GM18499 (cell line): ENCODE measurements around the gene MMP1.

Source experiments
- ATAC-seq: cut with Tn5 transposase; IDR thresholded peaks from one replicate; pipeline ENCODE4 v1.9.1; 2021; ENCODE audit warnings: moderate number of reproducible peaks; ENCODE audit not compliant: insufficient read depth, unreplicated experiment

MMP1 gene

DNA sequence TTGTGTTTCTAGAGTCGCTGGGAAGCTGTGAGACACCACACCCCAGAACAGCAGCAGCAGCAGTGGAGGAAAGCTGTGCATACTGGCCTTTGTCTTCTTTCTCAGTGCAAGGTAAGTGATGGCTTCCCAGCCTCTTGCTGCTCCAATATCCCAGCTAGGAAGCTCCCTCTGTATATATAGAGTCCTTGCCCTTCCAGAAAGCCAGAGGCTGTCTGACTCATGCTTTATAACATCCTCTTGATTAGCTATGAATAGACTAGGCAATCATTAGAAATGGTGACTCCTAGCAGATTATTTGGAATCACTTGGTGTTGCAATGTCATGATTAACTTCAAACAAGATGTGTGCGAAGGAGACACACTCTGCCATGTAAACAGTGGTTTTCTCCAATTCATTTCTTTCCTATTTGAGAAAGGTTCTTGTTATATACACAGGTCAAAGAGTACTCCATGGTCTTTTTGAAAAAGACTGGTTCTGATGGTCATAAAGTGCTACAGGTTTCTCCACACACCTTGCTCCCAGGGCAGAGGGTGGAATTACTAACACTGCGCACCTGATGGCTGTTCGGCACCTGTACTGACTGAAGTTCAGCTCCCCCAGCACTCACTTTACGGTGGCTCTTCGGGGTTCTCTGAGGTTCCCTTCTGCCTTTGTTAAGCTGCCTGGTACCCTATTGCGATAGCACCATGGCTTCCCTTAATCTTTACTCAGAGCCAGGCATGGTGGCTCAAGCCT is at the start of gene MMP1:
Gene MMP1 (minus strand): TSS at position 149 of the 735 bp plus-strand sequence. CDS start 68 bp downstream, at position 81.
- no peak for ATAC-seq

- ATAC-seq = no peak
These were observed 48.3 kb upstream of the MMP1 start for GRCh38 chr11:102846292-102846691.

GRCh38 chr11:102843489-102843888 is 45.5 kb upstream of the MMP1 start, which contains the start of gene MMP3:
TSS of gene MMP3 (minus strand) at chr11:102843609. CDS start at chr11:102843546, 63 bp downstream.
- no peak for ATAC-seq

- no peak for ATAC-seq
These were observed 45.0 kb upstream of the MMP1 start for GRCh38 chr11:102842930-102843329.

GRCh38 chr11:102840018-102840417 is 42.1 kb upstream of the MMP1 start:
- no peak for ATAC-seq

DNA sequence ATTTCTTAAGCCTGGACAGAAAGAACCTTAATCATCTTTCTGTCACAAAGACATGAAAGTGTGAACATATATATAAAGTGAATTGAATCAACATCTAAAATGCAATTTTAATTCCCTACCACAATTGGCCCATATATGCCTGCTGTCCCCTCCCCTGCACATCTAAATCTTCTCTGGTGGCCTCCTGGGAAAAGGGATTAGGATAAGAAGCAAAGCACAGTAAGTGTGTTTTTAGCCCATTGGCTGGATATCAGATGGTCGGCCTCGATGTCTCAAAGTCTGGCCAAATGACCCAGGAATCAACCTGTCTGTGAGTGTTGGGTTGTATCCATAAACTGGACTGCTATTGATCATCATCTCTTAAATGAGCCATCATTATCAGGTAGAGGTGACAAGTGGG is 39.7 kb upstream of the MMP1 start:
- no peak for ATAC-seq

DNA sequence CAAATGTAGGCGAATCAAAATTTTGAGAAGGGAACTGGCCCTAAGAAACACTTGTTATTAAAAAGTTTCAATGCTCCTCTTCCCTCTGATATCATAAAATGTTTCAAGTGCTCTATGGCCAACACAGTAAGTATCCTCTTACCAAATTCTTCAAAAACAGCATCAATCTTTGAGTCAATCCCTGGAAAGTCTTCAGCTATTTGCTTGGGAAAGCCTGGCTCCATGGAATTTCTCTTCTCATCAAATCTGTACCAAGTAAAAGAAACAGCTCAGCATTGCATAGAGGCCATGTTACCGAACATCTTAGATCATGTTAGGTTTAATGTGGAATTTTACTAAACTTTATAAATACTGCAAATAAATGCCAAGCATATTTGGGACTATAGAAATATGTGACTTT is 39.2 kb upstream of the MMP1 start:
- no peak for ATAC-seq

- ATAC-seq = no peak
These were observed 38.4 kb upstream of the MMP1 start for GRCh38 chr11:102836290-102836875.

GRCh38 chr11:102833731-102834130 is 35.8 kb upstream of the MMP1 start:
- no peak for ATAC-seq

DNA sequence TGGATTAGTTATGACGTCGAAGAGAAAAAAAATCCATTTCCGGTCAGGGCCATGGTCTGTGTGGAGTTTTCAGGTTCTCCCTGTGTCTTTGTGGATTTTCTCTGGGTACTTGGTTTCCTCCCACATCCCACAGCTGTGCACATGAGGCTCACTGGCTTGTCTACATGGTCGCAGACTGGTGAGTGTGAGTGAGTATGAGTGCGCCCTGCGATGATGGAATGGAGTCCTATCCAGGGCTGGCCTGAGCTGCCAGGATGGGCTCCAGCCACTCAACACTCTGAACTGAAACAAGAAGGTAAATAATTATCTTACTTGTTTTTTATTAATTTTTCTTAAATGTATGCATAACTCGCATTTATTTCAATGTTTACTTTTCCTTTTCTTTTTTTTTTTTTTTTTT is 34.7 kb upstream of the MMP1 start:
- no peak for ATAC-seq

DNA sequence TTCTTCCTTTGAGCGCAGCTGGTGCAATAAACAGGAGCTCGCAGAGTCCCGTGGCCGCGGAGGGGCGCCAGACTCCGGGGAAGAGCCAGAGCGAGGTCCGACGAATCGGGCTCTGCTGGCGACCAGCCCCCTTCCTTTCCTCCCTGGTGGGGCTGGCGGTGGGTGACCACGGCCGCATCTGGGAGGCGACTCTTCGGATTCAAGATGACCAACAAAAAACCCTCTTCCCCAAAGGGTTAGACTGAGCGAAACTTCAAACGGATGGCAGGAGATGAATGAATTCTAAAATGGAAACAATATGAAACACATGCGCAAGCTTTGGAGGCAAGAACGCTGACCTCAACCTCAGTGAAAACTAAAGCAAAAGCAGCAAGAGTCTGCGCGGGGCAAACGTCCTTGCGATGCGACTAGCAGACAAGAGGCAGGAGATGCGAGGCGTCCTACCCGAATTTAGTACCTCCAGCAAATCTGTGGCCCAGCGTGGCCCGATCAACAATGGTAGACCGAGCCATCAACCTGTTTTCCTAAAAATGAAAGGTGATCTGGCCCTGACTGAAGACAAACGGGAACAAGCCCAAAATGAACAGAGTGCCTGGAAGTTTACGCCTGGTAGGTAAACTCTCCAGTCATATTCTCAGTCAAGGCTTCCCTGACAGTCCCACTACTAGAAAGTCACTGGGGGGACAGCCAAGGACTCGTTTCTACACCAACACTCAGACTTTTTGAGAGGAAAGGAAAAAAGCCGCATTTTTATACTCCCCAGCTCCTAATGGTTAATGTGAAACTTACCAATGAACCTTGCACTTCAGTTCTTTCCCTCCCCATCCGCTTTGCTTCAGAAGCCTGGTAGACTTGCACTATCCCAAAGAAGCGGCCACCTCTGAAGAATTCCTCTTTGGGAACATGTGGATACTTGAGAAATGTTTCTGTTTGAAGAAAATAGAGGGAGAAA is 33.8 kb upstream of the MMP1 start:
- ATAC-seq = no peak

GRCh38 chr11:102831128-102831488 is 33.1 kb upstream of the MMP1 start:
- no peak for ATAC-seq

DNA sequence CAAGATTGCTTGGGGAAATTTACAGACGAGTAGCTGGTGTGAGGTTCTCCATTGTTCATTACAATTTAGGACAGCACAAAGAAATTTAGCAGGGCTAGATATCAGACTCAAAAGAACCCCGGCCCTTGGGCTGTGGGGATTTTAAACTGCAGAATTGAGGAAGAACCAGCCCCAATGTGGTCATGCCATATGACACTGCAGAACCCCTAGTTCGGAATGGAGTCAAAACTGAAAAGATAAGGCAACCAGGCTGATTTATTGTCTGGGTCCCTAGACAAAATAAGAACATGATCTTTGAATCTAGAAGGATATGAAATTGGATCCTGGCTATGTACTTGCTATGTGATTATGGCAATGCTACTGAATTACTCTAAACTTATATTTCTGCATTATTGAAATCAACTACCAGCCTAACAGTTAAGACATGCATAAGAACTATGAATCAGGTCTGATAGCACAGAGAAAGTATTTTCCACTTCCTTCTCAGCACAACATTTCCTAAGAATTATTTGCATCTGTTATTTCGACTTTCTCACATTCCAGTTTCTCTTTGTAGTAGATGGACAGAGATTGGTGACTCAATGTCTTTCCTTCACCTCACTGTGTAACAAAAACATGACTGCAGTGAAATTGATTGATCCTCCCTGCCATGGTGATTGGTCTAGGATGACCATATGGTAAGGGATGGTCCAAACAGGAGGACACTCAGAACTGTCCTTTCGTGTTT is 32.2 kb upstream of the MMP1 start:
- ATAC-seq = no peak

DNA sequence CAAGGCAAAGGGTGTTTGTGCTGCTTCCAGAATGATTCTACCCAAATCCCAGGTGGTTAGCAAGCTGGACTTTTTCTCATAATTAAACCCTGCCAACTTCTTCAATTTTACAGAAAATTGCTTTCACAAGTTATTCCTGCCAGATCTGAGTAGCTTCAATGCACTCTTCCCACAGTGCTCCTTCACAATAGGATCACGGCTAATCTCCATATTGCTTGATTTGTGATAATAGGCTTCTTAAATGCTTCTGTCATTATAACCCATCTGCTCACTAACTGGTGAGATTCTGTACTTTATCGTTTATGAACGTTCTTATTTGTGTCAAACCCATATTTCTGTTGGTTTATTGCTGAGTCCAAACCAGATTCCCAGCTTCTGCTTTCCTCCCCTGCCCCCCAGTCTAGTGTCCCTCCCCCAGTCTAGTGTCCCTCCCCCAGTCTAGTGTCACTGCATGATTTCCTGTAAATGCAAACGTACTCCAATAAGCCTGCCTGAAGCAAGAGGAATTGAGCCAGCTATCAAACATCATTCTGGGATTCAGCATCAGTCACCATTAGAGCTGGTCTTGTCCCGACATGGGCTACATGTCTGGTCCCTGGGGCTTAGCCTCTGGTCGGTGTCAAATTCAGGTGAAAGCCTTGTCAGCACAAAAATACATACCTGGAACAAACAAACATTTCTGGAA is 31.5 kb upstream of the MMP1 start:
- no peak for ATAC-seq

GRCh38 chr11:102824556-102824955 is 26.6 kb upstream of the MMP1 start:
- ATAC-seq = no peak

- ATAC-seq = no peak
These were observed 21.5 kb upstream of the MMP1 start for GRCh38 chr11:102819491-102819890.

GRCh38 chr11:102813484-102813883 is 15.5 kb upstream of the MMP1 start:
- ATAC-seq = no peak

DNA sequence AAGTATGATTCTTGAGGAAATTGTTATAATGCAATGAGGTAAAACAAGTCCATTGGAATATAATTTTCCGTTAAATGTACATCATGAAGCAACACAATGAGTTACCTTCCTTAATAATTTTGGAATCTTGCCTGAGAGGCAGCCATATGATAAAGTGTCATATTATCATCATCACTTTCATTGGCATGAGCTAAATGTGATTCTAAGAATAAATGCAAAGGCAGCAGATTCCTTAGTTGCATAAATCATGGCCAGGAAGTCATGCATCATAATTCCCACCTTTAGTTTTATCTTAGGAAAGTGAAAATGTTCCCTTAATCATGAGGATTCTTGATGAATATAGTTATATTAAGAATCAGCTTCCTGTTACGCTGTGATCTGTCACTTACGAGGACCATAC is 14.2 kb upstream of the MMP1 start:
- ATAC-seq = no peak

- no peak for ATAC-seq
These were observed 13.1 kb upstream of the MMP1 start for GRCh38 chr11:102810950-102811660.
